ENCODE data around the gene TNFSF12.

Gene TNFSF12

GRCh38 chr17:7541074-7541621 lies 7.7 kb upstream of the TNFSF12 start:
- Histone ChIP-seq H3K36me3 (replicated peaks; ENCODE audit: insufficient read depth, low read length) (no peaks in the 10 kb centered on the region), H3F3A (ENCODE audit: insufficient read depth, low read length) (no peaks in the 10 kb centered on the region), H3K4me1 (ENCODE audit: low read length) (no peaks in the 10 kb centered on the region), H4K20me1 (ENCODE audit: insufficient read depth, low read length) (no peaks in the 10 kb centered on the region), H2AFZ (ENCODE audit: low read length) (no peak overlapping the region), H3K4me2 (ENCODE audit: low read depth, low read length) (no peak overlapping the region), H3K9me2 (replicated peaks; ENCODE audit: insufficient read depth, low read length) (no peaks in the 10 kb centered on the region), H3K79me2 (ENCODE audit: low read length) (no peaks in the 10 kb centered on the region), H3K9me3 (replicated peaks; ENCODE audit: insufficient read depth, low read length) (no peaks in the 10 kb centered on the region), H3K27me3 (replicated peaks; ENCODE audit: insufficient read depth, low read length) (peaks cover 11% of the 10 kb centered on the region; the same call in 1 of the 2 replicates), H3K9ac (ENCODE audit: low read length) (no peak overlapping the region), H3K27ac (ENCODE audit: low read length) (no peak overlapping the region), H3K4me3 (ENCODE audit: low read length) (no peak overlapping the region)
- no peak for DNase-seq
- TF ChIP-seq EZH2phosphoT487 (IDR thresholded peaks at IDR 0.05; ENCODE audit: low read length) (no peak), EZH2 (optimal IDR thresholded peaks at IDR 0.05; ENCODE audit: low read depth, low read length) (no peak), CTCF (IDR thresholded peaks at IDR 0.05; ENCODE audit: low read length) (no peak)

DNA sequence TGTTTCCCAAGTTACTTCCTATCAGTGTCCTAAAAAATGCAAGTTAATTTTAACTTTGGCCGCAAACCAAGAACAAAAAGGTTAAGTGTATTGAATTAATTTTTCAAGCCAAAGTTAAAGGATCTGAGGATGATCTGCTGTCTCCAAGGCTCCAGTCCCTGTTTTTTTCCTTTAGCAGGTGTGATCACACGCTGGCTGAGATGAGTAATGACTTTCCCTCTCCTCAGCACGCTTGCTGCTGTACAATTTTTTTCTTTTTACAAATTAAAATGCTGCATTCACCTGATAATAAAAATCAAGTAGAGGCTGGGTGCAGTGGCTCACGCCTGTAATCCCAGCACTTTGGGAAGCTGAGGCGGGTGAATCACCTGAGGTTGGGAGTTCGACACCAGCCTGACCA lies 3.9 kb upstream of the TNFSF12 start:
- no peak overlapping the region for H3K4me3 ChIP-seq (ENCODE audit: low read length)
- no peaks in the 10 kb centered on the region for H3F3A ChIP-seq (ENCODE audit: insufficient read depth, low read length)
- no peaks in the 10 kb centered on the region for H3K4me1 ChIP-seq (ENCODE audit: low read length)
- DNase-seq, result no peak
- H2AFZ ChIP-seq (ENCODE audit: low read length), result no peak overlapping the region
- H3K36me3 ChIP-seq (replicated peaks; ENCODE audit: insufficient read depth, low read length), result no peaks in the 10 kb centered on the region
- no peaks in the 10 kb centered on the region for H3K9me3 ChIP-seq (replicated peaks; ENCODE audit: insufficient read depth, low read length)
- H3K27me3 ChIP-seq (replicated peaks; ENCODE audit: insufficient read depth, low read length), result peaks cover 7% of the 10 kb centered on the region
- no peak overlapping the region for H3K27ac ChIP-seq (ENCODE audit: low read length)
- TF ChIP-seq EZH2phosphoT487 (IDR thresholded peaks at IDR 0.05; ENCODE audit: low read length), result no peak
- TF ChIP-seq CTCF (IDR thresholded peaks at IDR 0.05; ENCODE audit: low read length), result no peak
- no peak for TF ChIP-seq EZH2 (optimal IDR thresholded peaks at IDR 0.05; ENCODE audit: low read depth, low read length)
- no peaks in the 10 kb centered on the region for H3K9me2 ChIP-seq (replicated peaks; ENCODE audit: insufficient read depth, low read length)
- H3K79me2 ChIP-seq (ENCODE audit: low read length), result no peaks in the 10 kb centered on the region
- no peak overlapping the region for H3K4me2 ChIP-seq (ENCODE audit: low read depth, low read length)
- no peaks in the 10 kb centered on the region for H4K20me1 ChIP-seq (ENCODE audit: insufficient read depth, low read length)
- H3K9ac ChIP-seq (ENCODE audit: low read length), result no peak overlapping the region

GRCh38 chr17:7549401-7550055 lies 670 bp downstream of the TNFSF12 start:
- no peaks in the 10 kb centered on the region for H3K79me2 ChIP-seq (ENCODE audit: low read length)
- no peak overlapping the region for H3K4me3 ChIP-seq (ENCODE audit: low read length)
- H3K4me1 ChIP-seq (ENCODE audit: low read length), result peaks cover 18% of the 10 kb centered on the region
- peaks cover 7% of the 10 kb centered on the region for H3K27me3 ChIP-seq (replicated peaks; ENCODE audit: insufficient read depth, low read length)
- H2AFZ ChIP-seq (ENCODE audit: low read length), result no peak overlapping the region
- H3K9ac ChIP-seq (ENCODE audit: low read length), result no peak overlapping the region
- no peaks in the 10 kb centered on the region for H3K36me3 ChIP-seq (replicated peaks; ENCODE audit: insufficient read depth, low read length)
- no peak for DNase-seq
- H3K27ac ChIP-seq (ENCODE audit: low read length), result no peak overlapping the region
- no peak overlapping the region for H3K4me2 ChIP-seq (ENCODE audit: low read depth, low read length)
- peaks cover 18% of the 10 kb centered on the region for H3F3A ChIP-seq (ENCODE audit: insufficient read depth, low read length)
- H3K9me2 ChIP-seq (replicated peaks; ENCODE audit: insufficient read depth, low read length), result no peaks in the 10 kb centered on the region
- H3K9me3 ChIP-seq (replicated peaks; ENCODE audit: insufficient read depth, low read length), result no peaks in the 10 kb centered on the region
- no peaks in the 10 kb centered on the region for H4K20me1 ChIP-seq (ENCODE audit: insufficient read depth, low read length)
- TF ChIP-seq EZH2phosphoT487 (IDR thresholded peaks at IDR 0.05; ENCODE audit: low read length), result no peak
- TF ChIP-seq CTCF (IDR thresholded peaks at IDR 0.05; ENCODE audit: low read length), result no peak
- no peak for TF ChIP-seq EZH2 (optimal IDR thresholded peaks at IDR 0.05; ENCODE audit: low read depth, low read length)
